Mesangial cell (primary cell): Measurements from ENCODE around the gene GPR183. TPM values are rescaled to one million over a fixed set of nuclear protein-coding genes. Genes with fewer than 3 reads are reported as not detected.

ENCODE experiments used
- total RNA-seq: library from RNA; depleted of rRNA; stranded (reverse); fragments of >200 nt; gene quantifications from 2 replicates; pipeline ENCODE4 v1.2.3, GENCODE V29; 2015

Gene GPR183
- 0.13 and 0.33 TPM in 2 replicates for total RNA-seq

GRCh38 chr13:99307247-99307646, at the start of gene GPR183:
Gene GPR183 (minus strand): TSS chr13:99307399. CDS start chr13:99296145, 11,254 bp downstream.

GRCh38 chr13:99258210-99258860, 48.9 kb downstream of the GPR183 start, which contains the start of gene GPR18:
Gene GPR18 (minus strand): TSS chr13:99258379. CDS start chr13:99255872, 2,507 bp downstream.

Other genes starting within 250 kb of the GPR183 start
- gene UBAC2, start 106.5 kb downstream of the GPR183 start, total RNA-seq = 43.8 and 81.1 TPM in 2 replicates
- gene GPR18, start 49.0 kb downstream of the GPR183 start, total RNA-seq = not detected in 2 replicates
- 73.3 and 82.4 TPM in 2 replicates for gene TM9SF2, start 194.1 kb upstream of the GPR183 start, total RNA-seq